DMS53 treated with DMSO at 0.1 percent for 48 hours (cell line): ENCODE data around the gene NECTIN1.

ENCODE experiments used
- DNase-seq: peaks from one replicate; lab custom pipeline; 2025; ENCODE audit not compliant: unreplicated experiment; lab: John Stamatoyannopoulos, UW

NECTIN1 gene

DNA sequence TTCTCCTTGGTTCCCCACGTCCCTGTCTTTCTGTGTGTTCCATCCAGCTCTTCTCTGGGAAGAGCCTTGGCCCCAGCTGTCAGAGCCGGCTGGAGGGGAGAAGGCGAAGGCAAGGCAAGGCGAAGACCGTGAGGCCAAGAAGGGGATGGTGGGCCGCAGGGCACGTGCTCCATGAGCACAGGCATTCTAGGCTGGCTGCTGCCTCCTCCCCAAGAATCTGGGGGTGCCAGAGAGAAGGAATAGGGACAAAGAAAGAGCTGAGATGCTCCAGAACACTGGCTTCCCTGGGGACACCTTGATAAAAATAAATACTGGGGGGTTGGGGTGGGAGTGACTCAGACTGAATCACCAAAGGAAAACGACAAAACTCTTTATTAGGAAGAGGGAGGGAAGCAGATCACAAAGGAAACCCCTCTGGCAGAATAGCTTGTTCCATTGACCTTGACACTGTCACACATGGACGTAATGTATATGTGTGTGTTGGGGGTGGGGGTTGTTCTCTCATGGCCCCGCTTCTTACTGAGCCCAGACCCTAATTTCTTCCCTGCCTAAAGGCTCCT, 52.5 kb downstream of the NECTIN1 start:
- no peak for DNase-seq

DNA sequence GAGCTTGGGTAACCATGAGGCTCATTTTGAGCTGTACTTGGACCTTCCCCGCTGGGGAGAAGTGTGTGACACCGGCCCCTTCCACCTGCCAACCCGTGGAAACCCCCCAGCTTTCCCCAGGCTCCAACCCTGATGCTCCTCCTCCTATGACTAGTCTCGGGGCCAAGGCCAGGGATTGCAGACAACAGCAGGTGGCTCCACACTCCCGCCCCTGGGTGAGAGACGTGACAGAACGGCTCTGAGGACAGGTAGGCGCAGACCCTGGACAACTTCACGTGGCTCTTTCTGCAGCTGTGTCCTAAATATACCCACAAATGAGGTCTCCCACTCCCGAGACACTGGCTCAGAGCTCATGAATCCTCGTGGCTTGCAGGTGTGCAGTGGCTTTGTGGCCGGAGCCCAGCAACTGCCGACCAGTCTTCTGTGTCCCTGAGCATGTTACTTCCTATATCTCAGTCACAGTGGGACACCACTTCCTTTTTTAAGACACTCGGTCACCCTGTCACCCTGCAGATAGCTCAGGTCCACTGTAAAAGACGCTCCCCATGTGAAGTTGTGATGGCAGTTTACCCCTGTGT, 55.2 kb downstream of the NECTIN1 start:
- DNase-seq, result no peak

DNA sequence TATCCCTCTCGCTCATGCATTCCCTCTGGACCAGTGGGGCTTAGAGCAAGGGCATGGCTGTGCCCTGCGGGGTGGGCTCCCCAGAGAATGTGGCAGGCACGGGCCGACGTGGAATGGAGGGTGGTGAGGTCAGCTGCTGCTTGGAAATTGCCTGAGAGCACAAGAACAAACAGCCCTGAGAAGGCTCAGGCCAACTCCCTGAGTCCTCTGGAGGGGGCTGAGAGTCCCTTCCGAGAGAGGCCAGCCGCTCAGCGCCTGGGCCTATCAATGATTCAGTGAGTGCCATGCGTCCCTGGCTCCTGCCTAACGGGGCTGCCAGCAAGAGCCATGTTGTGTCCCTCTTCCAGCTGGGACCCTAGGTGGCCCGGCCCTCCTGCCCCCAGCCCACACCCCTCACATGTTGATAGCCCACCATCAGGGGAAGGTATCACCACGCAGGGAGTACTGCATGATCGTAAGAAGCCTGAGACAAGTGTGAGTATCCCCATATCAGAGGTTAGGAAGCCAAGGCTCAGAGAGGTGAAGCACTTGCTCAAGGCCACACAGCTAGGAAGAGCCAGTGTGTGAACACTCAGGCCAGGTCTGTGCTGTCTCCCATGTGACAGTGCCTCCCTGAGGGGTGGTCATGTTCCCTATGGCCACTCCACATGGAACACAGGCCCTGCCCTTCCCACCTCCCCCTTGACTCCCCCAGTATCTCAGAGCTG, 55.8 kb downstream of the NECTIN1 start:
- no peak for DNase-seq

DNA sequence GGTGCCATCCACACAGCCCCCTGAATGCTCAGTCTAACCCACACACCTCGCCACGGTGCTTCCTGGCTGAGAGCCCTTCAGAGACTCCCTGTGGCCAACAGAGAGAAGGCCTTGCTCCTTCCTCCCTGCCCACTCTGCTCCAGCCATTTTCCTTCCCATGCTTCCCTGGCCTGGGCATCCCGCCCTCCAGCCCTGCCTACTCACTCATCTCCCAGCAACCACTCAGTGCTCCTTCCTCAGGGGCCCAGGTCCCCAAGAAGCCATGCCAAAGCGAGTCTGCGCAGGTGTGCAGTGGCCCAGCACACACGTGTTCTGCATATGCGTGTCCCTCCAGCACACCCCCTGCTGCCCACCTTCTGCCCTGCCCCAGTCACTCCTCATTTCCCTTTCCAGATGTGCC, 56.4 kb downstream of the NECTIN1 start:
- no peak for DNase-seq

DNA sequence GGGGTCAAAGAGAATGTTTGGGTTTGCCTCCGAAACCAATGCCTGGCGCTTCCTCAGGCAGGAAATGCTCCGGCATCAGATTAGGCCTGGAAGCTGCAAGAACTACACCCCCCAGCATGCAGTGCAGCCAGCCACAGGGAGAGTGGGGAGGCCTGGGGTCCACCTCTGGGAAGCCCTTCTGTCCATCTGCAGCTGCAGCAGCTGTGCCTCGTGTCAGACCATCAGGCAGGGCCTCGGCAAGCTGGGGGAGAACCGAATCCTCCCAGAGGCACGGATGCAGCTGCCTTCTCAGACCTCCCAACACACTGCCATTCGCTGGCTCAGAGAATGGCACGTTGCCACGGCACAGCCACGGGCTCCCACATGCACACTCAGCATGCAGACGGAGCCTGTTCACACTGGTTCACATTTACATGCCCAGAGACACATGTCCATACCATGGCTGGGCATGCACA, 57.4 kb downstream of the NECTIN1 start:
- no peak for DNase-seq

DNA sequence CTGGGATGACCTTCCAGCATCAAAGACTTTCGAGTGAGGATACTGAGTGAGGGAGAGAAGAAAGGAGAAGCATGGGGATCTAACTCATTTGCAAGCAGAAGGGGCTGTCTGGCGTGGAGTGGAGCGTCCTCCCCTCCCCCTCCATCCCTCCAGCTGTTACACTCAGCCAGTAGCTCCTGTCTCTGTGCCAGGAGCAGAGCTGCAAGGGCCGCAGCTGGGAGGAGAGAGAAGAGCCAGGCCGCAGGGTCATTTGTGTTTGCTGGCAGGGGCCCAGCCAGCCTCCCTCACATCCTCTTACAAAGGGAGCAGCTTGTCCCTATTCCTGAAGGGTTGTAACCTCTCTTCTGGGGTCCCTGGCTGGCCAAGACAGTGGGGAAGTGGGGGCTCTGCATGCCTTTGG, 57.9 kb downstream of the NECTIN1 start:
- DNase-seq, result no peak

DNA sequence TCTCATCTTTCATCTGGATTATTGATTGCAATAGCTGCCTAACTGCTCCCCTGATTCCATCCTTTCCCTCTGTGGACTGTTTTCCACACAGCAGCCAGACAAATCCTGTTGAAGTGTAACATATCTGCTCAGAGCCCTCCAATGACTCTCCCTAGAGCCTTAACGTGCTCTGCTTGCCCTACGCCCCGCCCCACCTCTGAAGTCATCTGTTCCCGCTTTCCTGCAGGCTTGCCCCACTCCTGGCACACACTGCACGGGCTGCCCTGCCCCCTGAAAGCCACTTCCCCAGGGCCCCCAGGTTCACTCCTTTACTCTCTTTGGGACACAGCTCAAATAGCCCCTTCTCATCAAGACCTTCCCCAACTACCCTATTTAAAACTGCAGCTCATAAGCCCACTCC, 59.5 kb downstream of the NECTIN1 start:
- no peak for DNase-seq

DNA sequence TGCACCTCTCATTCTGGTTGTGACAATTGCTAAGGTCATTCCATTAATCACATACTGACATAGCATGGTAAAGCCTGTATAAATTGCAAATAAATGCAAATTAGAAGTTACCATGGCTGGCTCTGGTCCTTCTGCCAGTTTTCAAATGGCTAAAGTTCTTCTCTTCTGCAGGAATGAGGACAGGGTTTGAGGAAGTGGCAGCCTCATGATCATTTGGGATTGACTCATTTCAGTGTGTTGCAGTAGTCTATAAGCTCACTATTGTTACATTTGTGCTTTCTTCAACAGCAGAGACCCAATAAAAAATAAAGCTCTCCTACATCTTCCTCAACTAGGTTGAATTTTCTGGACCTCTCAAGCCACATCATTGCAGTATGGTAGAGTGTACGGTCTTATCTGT, 60.3 kb downstream of the NECTIN1 start:
- no peak for DNase-seq

DNA sequence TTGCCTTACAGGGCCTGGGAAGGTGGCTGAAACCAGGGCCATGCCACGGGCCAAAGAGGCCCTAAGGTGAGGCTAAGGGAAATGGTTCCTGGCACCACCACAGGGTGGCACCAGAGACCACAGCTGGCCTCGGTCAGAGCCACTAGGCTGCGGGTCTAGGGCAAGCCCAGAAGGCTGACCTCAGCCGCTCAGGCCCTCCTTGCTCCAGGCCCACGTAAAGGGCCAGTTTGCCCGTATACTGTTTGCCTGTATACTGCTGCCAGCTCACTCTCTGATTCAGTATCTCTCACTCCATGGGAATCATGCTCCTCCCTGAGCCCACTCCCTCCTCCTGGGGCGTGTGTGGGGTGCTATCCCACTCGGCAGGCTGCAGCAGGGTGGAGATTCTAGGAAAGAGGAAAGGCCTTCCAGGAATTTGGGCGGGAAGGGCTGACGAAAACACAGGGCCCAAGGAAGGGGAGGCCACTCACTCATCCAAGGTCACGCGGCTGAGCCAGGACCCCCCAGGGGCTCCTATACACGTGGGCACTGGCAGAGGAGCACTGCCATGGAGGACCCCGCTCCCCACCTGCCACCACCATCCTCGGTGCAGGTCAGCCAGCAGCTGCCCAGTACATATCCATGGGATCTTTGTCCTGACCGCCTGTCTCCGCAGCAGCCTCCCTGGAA, 62.4 kb downstream of the NECTIN1 start:
- peak; percentile 64 for DNase-seq

DNA sequence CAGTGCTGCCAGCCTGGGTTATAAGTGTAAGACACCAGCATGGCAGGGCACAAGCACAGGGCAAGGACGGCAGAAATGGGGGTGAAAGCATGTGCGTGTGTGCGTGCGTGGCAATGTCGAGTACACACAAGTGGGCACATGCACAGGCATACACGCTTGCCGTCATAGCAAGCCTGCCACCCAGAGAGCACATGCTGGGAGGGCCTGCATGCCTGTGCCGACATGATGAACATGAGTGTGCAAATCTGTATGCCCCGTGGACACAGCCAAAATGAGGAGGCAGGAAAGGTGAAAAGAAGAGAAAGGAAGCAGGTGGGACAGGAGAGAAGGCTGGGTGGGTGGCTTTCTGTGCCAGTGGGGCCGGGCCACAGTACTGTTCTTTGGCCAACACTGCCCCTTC, 62.9 kb downstream of the NECTIN1 start:
- DNase-seq, result no peak

DNA sequence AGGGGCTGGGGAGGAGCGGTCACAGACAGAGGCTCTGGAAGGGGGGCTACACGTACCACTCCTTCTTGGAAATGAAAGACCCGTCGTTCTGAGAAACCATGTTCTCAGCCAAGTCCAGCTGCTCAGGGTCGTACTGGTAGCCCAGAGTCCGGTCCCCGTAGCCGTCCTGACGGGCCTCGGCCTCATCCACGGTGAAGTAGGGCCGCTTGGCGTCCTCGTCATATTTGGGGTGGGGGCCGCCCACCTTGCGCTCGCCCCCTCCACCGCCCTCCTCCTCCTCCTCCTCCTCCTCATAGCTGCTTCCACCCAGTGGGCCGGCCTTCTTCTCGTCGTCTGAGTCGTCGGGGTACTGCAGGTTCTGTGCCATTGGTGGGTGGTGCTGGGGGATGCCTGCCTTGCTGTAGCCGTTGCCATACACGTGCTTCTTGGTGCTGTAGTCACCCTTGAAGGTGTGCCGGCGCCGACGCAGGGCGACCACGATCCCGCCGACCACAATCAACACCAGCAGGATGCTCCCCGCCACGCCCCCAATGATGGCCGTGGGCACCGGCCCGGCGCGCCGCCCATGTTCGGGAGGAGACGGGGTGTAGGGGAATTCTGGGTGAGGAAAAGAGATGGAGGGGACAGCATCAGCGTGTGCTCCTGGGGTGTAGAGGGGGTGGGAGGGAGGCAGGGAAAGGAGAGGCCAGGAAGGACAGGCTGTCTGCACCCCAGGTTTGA, 64.1 kb downstream of the NECTIN1 start:
- DNase-seq, result no peak

DNA sequence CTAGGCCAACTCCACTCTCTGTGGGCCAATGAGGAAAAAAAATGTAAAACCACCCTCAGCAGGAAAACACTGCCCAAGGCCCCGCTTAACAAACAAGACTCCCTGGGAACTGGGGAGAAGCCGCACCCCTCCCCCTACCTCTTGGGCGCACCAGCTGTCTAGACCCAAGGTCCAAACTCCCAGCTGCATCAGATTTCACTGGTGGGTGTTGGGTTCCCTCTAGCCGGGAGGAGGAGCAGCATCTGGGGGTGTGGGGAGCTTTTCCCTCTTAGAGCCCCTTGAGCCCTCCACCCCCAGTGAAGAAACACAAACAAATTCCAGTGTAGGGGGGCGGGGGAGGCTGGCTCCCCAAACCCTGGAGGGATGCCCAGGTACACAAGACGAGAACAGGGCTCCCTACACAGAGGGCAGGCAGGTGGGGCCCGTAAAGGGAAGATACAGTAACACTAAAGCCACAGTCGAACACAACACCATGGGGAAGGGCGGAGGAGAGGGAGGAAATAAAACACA, 64.9 kb downstream of the NECTIN1 start:
- no peak for DNase-seq

DNA sequence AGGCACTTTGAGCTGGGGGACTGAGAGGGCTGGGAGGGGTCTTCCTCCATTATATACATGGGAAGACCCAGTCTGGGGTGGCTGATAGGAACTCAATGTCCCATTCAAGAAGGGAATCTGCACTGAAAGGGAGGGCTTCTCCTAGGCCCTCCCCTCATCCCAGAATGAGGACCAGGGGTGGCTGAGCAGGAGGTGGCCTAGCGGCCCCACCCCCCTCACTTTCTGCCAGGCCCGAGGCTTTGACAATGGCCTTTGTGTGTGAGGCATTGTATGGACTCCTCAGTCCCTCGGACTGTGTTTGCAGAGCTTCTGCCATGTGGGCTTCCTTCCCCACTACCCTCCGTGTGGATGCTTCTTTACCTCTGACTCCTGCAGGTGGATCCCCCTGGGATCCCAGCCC, 65.7 kb downstream of the NECTIN1 start:
- no peak for DNase-seq

DNA sequence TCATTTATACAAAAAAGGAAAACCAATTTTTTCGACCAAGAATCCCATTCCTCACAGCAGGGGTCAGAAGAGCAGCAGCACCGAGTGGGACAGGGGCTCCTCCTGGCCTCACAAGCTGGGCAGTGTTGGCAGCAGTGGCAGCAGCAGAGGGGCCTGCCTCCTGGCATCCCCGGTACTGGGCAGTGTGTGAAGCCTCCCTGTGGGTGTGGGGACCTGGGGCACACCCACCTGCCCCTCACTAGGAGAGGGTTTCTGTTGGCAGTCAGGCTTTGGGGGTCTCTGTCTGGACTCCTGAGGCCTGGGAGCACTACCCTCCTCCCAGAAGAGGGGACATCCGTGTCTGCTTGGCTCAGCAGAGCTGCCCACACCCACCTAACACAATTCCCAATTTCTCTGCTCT, 67.8 kb downstream of the NECTIN1 start:
- no peak for DNase-seq

DNA sequence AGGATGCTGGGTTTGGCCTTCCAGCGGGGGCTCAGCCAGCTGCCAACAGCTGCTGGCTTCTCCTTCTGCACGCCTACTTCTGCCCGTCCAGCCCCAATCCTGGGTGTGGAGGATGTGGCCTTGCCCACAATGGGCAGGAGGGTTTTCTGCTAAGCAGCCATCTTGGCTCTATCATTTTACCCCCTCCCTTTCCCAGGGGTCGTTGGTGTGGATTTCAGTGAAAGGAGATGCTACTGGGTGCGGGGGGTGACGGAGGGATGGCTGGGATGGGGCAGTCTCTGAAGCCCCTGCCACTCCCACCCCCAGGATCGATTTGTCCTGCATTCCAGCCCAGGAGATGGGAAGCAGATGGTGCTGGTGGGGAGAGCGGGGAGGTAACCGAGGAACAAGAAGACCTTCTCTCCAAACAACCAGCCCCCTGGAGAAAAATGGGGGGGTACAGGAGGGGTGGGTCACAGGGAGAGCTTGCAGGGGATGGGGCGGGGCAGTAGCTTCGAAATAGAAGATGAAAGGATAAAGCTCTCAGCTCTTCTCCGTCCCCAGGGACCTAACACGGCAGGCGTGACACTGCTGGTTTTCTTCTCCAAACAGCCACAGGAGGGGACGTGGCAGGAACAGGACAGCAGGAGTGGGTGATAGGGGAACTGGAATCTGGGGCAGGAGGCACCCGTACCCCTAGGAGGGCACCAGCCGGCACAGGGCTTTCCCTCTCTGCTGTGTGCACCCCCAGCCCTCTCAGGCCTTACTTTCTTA, 68.9 kb downstream of the NECTIN1 start:
- DNase-seq, result no peak

DNA sequence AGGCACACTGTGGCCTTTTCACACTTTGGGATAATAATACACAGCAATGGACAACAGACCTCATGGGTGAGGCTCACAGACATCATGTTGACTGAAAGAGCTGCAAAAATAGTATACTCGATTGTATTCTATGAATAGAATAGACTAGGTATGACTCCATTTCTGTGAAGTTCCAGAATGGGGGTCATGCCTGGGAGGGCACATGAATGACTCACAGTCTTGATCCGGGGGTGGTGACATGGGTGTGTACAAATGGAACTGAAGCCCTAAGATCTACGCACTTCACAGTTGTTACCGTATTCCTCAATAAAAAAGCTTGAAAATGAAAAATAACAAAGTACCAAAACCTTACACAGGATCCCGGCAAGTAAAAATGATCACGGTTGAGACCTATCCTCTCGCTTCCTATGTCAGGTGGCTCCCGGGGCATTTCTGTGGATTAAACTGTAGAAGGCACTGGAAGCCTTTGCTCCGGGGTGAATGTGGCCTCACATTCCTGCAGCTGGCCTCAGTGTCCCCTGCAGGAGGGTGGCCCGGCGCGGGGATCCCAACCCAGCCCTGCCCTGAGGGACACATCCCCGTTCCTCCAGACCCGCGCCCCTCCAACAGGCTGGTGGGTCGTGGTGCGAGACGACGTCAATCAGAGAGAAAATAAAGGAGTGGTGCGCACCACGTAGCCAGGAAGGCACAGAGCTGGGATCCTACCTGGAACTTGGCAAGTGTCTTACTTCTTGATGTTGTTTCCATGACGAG, 75.9 kb downstream of the NECTIN1 start:
- DNase-seq, result no peak

DNA sequence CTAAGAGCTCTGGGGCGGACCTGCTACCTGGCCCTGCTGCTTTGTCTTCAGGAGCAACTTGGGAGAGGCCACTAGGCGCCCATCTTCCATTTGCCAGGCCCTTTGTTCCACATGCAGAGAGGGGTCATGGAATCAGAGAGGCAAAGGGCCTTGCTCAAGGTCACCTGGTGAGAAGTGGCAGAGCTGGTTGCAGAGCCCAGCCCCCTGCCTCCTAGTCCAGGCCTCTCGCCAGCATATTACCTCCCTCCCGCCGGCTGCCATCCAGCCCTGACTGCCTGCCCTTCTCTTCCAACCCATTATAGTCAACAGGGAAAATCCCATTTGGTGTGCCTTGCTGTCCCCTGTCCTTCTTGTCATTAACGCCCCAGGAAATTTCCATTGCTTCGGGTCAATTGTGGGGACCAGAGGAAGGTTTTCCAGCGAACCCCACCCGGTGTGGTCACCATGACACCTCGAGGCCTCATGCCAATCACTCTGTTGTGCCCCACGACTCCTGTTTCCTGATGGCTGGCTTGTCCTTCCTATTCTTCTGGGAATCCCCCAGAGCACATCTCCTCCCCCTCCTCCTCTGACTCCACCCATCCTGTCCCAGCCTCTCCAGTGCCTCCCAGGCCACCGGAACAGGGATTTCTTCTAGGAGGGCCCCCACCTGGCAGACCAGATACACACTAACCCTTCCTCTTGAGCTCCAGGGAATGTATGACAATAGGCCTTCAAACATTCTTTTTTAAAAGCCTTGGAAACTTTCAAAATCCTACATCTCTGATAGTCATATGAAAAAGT, 77.0 kb downstream of the NECTIN1 start:
- no peak for DNase-seq

DNA sequence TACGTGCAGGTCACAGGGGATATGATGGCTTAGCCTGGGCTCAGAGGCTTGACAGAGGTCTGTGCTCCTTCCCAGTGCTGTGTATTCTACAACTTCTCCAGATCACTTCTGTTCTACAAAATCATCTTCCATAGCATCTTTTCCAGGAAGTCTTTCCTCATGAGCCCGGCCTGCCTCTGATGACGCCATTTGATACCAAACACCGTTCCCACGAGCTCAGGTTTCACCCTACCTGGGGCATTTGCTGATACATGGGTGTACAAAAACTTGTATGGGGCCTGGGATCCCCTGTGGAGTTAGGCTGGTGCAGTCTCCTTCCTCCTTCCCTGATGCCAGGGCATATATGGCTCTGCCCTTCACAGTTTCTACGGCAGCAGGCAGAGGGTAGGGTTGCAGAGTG, 78.7 kb downstream of the NECTIN1 start:
- DNase-seq, result no peak

DNA sequence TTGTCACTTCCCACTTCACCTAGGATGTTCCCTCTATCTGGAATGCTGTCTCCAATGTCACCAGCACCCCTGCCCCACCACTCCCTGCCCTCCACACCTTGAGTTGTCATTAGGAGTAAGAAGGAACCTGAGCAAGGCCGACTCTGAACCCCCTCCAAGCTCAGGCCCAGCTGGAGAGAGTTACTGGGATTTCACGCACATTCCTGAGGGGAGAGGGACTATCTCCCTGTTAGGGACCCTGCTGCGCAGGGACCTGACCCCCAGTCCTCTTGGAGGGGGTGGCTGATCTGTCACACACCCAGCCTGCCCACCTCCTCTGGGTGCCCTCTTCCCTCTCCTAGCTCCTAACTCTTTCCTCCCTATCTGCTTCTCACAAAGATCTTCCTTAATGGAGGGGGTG, 81.7 kb downstream of the NECTIN1 start:
- no peak for DNase-seq
